IMR-90 (cell line): ENCODE data around the gene KRT78. TPM values are rescaled to one million over a fixed set of nuclear protein-coding genes. Genes with fewer than 3 reads are reported as not detected.

Source experiments
- ATAC-seq: fragments of 200-7000 bp; cut with Tn5 transposase; 2 replicates; pipeline ENCODE4 v1.9.1; 2020; ENCODE audit warnings: low read depth, mild to moderate bottlenecking, moderate library complexity
- BruUV-seq: library from RNA; stranded (reverse); fragments of 400-500 nt; replicated peaks from 2 replicates; lab custom pipeline; 2021; lab: Mats Ljungman, UMichigan
- CTCF ChIA-PET: fragments of 300-600 bp; formaldehyde crosslinking; extraction: SDS; loops from one replicate; lab custom pipeline; 2021; ENCODE audit warnings: antibody characterized with exemption; lab: Yijun Ruan, JAX
- POLR2A ChIA-PET: fragments of 300-600 bp; sonication (Branson Sonifier 250); formaldehyde crosslinking; loops from one replicate; lab custom pipeline; 2022; ENCODE audit warnings: antibody characterized with exemption; ENCODE audit not compliant: unreplicated experiment; lab: Charles Lee
- DNase-seq: peaks from one replicate; pipeline ENCODE4 v3.0.0; 2013
- H2AFZ ChIP-seq: replicated peaks from 2 replicates; pipeline ENCODE3; 2013; ENCODE audit warnings: low read length, mild to moderate bottlenecking; ENCODE audit not compliant: poor library complexity
- H2AK5ac ChIP-seq: 2 replicates; pipeline ENCODE4 v1.6.1; 2013; ENCODE audit warnings: low read depth, low read length, inconsistent platforms
- H2AK9ac ChIP-seq: replicated peaks from 2 replicates; pipeline ENCODE3; 2013; ENCODE audit warnings: mild to moderate bottlenecking, low read depth, low read length, moderate library complexity; ENCODE audit not compliant: poor library complexity
- H2BK120ac ChIP-seq: 2 replicates; pipeline ENCODE4 v1.6.1; 2013; ENCODE audit warnings: low read depth, low read length, inconsistent platforms
- H2BK15ac ChIP-seq: 3 replicates; pipeline ENCODE4 v1.6.1; 2013; ENCODE audit warnings: low read depth, low read length, inconsistent platforms
- H2BK20ac ChIP-seq: 2 replicates; pipeline ENCODE4 v1.6.1; 2013; ENCODE audit warnings: low read depth, mild to moderate bottlenecking, inconsistent platforms, low read length, moderate library complexity
- H2BK5ac ChIP-seq: 2 replicates; pipeline ENCODE4 v1.6.1; 2013; ENCODE audit warnings: mild to moderate bottlenecking, low read depth, low read length, inconsistent platforms; ENCODE audit not compliant: poor library complexity, severe bottlenecking
- H3K14ac ChIP-seq: replicated peaks from 2 replicates; pipeline ENCODE4 v1.6.1; 2013; ENCODE audit warnings: low read depth, low read length, inconsistent platforms
- H3K18ac ChIP-seq: 2 replicates; pipeline ENCODE4 v1.6.1; 2013; ENCODE audit warnings: low read depth, low read length, control low read depth
- H3K23ac ChIP-seq: 2 replicates; pipeline ENCODE4 v1.6.1; 2013; ENCODE audit warnings: low read depth, low read length, inconsistent platforms
- H3K27ac ChIP-seq: 2 replicates; pipeline ENCODE4 v1.5.1; 2013; ENCODE audit warnings: mild to moderate bottlenecking, control low read depth, low read length; ENCODE audit not compliant: insufficient read depth
- H3K27me3 ChIP-seq: 2 replicates; pipeline ENCODE4 v1.6.1; 2013; ENCODE audit warnings: low read length; ENCODE audit not compliant: control insufficient read depth, insufficient read depth
- H3K36me3 ChIP-seq: 2 replicates; pipeline ENCODE4 v1.6.1; 2013; ENCODE audit warnings: low read length, mixed read lengths; ENCODE audit not compliant: control insufficient read depth, insufficient read depth
- H3K4ac ChIP-seq: 2 replicates; pipeline ENCODE4 v1.6.1; 2013; ENCODE audit warnings: low read depth, low read length, inconsistent platforms
- H3K4me1 ChIP-seq: 2 replicates; pipeline ENCODE4 v1.6.1; 2013; ENCODE audit warnings: low read length, mixed read lengths; ENCODE audit not compliant: control insufficient read depth, insufficient read depth
- H3K4me2 ChIP-seq: 2 replicates; pipeline ENCODE4 v1.6.1; 2013; ENCODE audit warnings: low read depth, mild to moderate bottlenecking, control low read depth, low read length, moderate library complexity
- H3K4me3 ChIP-seq: 2 replicates; pipeline ENCODE4 v1.5.1; 2013; ENCODE audit warnings: low read depth, mild to moderate bottlenecking, control low read depth, low read length, moderate library complexity; ENCODE audit not compliant: insufficient read depth
- H3K56ac ChIP-seq: 2 replicates; pipeline ENCODE4 v1.6.1; 2013; ENCODE audit warnings: low read length, inconsistent platforms; ENCODE audit not compliant: insufficient read depth; ENCODE audit errors: extremely low read depth
- H3K79me1 ChIP-seq, 2 experiments: 2 replicates each; pipeline ENCODE4 v1.6.1; 2013; ENCODE audit warnings: low read length in 2 of 2, inconsistent platforms in 1 of 2, low read depth in 1 of 2
- H3K9ac ChIP-seq: 2 replicates; pipeline ENCODE4 v1.6.1; 2013; ENCODE audit warnings: low read depth, low read length, control low read depth
- H3K9me1 ChIP-seq: 2 replicates; pipeline ENCODE4 v1.6.1; 2013; ENCODE audit warnings: low read length, inconsistent platforms; ENCODE audit not compliant: insufficient read depth
- H3K9me3 ChIP-seq: 2 replicates; pipeline ENCODE4 v1.6.1; 2013; ENCODE audit warnings: low read length; ENCODE audit not compliant: control insufficient read depth, insufficient read depth
- H4K20me1 ChIP-seq: 2 replicates; pipeline ENCODE4 v1.6.1; 2013; ENCODE audit warnings: low read length, inconsistent platforms; ENCODE audit not compliant: insufficient read depth
- H4K5ac ChIP-seq: 2 replicates; pipeline ENCODE4 v1.6.1; 2013; ENCODE audit warnings: mild to moderate bottlenecking, low read depth, low read length, control low read depth
- H4K8ac ChIP-seq, 2 experiments: 2 replicates each; pipeline ENCODE4 v1.6.1; 2013; ENCODE audit warnings: low read depth in 2 of 2, low read length in 2 of 2, control low read depth in 1 of 2, inconsistent platforms in 1 of 2
- H4K91ac ChIP-seq: 2 replicates; pipeline ENCODE4 v1.6.1; 2013; ENCODE audit warnings: low read depth, low read length, inconsistent platforms; ENCODE audit not compliant: insufficient read depth
- BHLHE40 ChIP-seq: fragments of 150-350 bp; IDR thresholded peaks from 2 replicates; pipeline ENCODE4 v1.6.1; 2016; ENCODE audit warnings: mild to moderate bottlenecking, low read depth, low read length
- ELK1 ChIP-seq: fragments of 150-350 bp; IDR thresholded peaks from 2 replicates; pipeline ENCODE4 v1.6.1; 2016; ENCODE audit warnings: low read depth, mild to moderate bottlenecking, low read length, moderate library complexity, borderline replicate concordance
- MAZ ChIP-seq: IDR thresholded peaks from 2 replicates; pipeline ENCODE4 v1.6.1; 2012; ENCODE audit warnings: low read depth, mild to moderate bottlenecking, low read length, improper control_type of control experiment, moderate library complexity, borderline replicate concordance
- POLR2A ChIP-seq: IDR thresholded peaks from 2 replicates; pipeline ENCODE4 v1.6.1; 2012; ENCODE audit warnings: mild to moderate bottlenecking, low read depth, low read length
- RAD21 ChIP-seq: IDR thresholded peaks from 2 replicates; pipeline ENCODE4 v1.6.1; 2012; ENCODE audit warnings: low read length, improper control_type of control experiment
- USF2 ChIP-seq: fragments of 150-350 bp; IDR thresholded peaks from 2 replicates; pipeline ENCODE4 v1.6.1; 2017; ENCODE audit warnings: mild to moderate bottlenecking, antibody characterized with exemption, low read length, low read depth
- WGBS, 2 experiments: methylation state at CpG; one replicate each; pipeline versions ENCODE4 v1.1.5 to v1.1.7; 2013; ENCODE audit warnings: missing lambda C conversion rate in 2 of 2; ENCODE audit not compliant: insufficient read length in 1 of 2; ENCODE audit errors: extremely low coverage in 2 of 2; 5-methylcytosine and 5-hydroxymethylcytosine counted together
- dilution Hi-C: fragments of 300-500 bp; cut with HindIII; formaldehyde crosslinking; loops from one replicate; pipeline ENCODE4 v1.14.3; 2018; ENCODE audit warnings: low sequenced_read_pairs; ENCODE audit not compliant: unreplicated experiment
- in situ Hi-C: fragments of 300-500 bp; cut with MboI; formaldehyde crosslinking; loops from 3 replicates; pipeline ENCODE4 v1.14.3; 2019; ENCODE audit warnings: low sequenced_read_pairs, inconsistent platforms, mixed read lengths
- intact Hi-C: fragments of 100-400 bp; cut with micrococcal nuclease; formaldehyde crosslinking; loops from 2 replicates; pipeline ENCODE4 v1.10.0; 2022
- polyA plus RNA-seq, 3 experiments: library from polyadenylated mRNA; depleted of rRNA; stranded (reverse); fragments of >200 nt; gene quantifications; 2 replicates each; pipeline ENCODE4 v1.2.3, GENCODE V29; 2012; ENCODE audit warnings: low replicate concordance in 1 of 3
- total RNA-seq: library from RNA; depleted of rRNA; stranded (reverse); fragments of >200 nt; gene quantifications from 2 replicates; pipeline ENCODE4 v1.2.3, GENCODE V29; 2012

KRT78 gene
- total and polyA plus RNA-seq, 2 of the 4 experiments (the other 2 are of a cell fraction): not detected

DNA sequence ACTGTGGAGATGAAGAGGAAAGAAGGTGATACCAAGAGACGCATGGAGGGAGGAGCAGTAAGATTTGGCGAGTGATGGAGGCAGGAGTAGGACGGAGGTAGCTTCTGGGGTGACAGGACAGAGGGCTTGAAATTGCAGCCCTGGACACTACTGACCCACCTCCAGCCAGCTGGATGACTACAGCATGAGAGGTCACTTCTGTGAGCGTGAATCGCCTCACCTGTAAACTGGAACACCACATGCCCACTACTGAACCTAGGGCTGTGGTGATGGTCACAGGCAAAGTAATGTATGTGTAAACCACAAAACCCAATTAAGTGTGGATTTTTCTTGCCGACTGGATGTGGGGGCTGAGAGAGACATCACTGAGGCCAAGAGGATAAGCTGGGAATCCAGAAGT lies 28.3 kb downstream of the KRT78 start:
- H3K27me3 ChIP-seq: peaks cover 47% of the 10 kb centered on the region
- no peak overlapping the region for H2AK5ac ChIP-seq
- no peak overlapping the region for H3K4me2 ChIP-seq
- BruUV-seq: no TSS peak
- no peak overlapping the region; the same call in 1 of the 2 replicates for H3K4ac ChIP-seq
- intact Hi-C loops: no loop called here
- H3K14ac ChIP-seq: no peak overlapping the region
- no peak overlapping the region for H2BK120ac ChIP-seq
- no peak overlapping the region for H2BK5ac ChIP-seq
- no peak overlapping the region for H3K9ac ChIP-seq
- H2AFZ ChIP-seq: peak overlapping the region; percentile 43
- no peak overlapping the region for H2AK9ac ChIP-seq
- no peak overlapping the region for H4K8ac ChIP-seq
- no peak overlapping the region for H3K23ac ChIP-seq
- no peak overlapping the region for H2BK20ac ChIP-seq
- H2BK15ac ChIP-seq: no peak overlapping the region
- H3K79me1 ChIP-seq: no peaks in the 10 kb centered on the region
- POLR2A ChIA-PET: no interaction called here
- CTCF ChIA-PET: no interaction called here
- H3K4me3 ChIP-seq: no peak overlapping the region
- no peaks in the 10 kb centered on the region for H3K36me3 ChIP-seq
- DNase-seq (no peak), ATAC-seq (no peak)
- H3K9me1 ChIP-seq: no peaks in the 10 kb centered on the region
- no peak overlapping the region for H3K56ac ChIP-seq
- H4K5ac ChIP-seq: no peak overlapping the region
- no peaks in the 10 kb centered on the region; the same call in 1 of the 2 replicates for H4K20me1 ChIP-seq
- in situ Hi-C loops: no loop called here
- H3K27ac ChIP-seq: no peak overlapping the region
- H3K18ac ChIP-seq: no peak overlapping the region
- H4K91ac ChIP-seq: no peak overlapping the region
- no peaks in the 10 kb centered on the region for H3K9me3 ChIP-seq
- no peaks in the 10 kb centered on the region for H3K4me1 ChIP-seq
- TF ChIP-seq USF2 (no peak), ELK1 (no peak), BHLHE40 (no peak), POLR2A (no peak), MAZ (no peak), RAD21 (no peak)
- dilution Hi-C loops: no loop called here
- 100% methylated on average over 1 of the region's 6 CpGs; no CpG with 5 or more reads in 1 of the 2 experiments for WGBS, 2 experiments
